A673 (cell line): ENCODE data around the gene VEGFC. TPM values are rescaled to one million over a fixed set of nuclear protein-coding genes. Genes with fewer than 3 reads are reported as not detected.

Experiments
- BruUV-seq: library from RNA; stranded (reverse); fragments of 400-500 nt; replicated peaks from 2 replicates; lab custom pipeline; 2021; lab: Mats Ljungman, UMichigan
- CTCF ChIA-PET: fragments of 300-600 bp; sonication (Branson Sonifier 250); formaldehyde crosslinking; loops from one replicate; lab custom pipeline; 2022; ENCODE audit warnings: antibody characterized with exemption; lab: Charles Lee
- POLR2A ChIA-PET: fragments of 300-600 bp; sonication (Branson Sonifier 250); formaldehyde crosslinking; loops from one replicate; lab custom pipeline; 2022; ENCODE audit warnings: antibody characterized with exemption; ENCODE audit not compliant: low non-redundant PET; lab: Charles Lee
- DNase-seq: peaks from one replicate; pipeline ENCODE4 v3.0.0-alpha.2; 2015; ENCODE audit warnings: low spot score
- H3K27ac ChIP-seq: fragments of 200-600 bp; sonication (generic); 2 replicates; pipeline ENCODE4 v1.5.1; 2016; ENCODE audit warnings: mixed run types, low read depth, mild to moderate bottlenecking, mixed read lengths, antibody characterized with exemption, low read length; ENCODE audit not compliant: poor library complexity, severe bottlenecking
- H3K27me3 ChIP-seq: fragments of 200-600 bp; sonication (generic); replicated peaks from 2 replicates; pipeline ENCODE4 v1.6.1; 2017; ENCODE audit warnings: mixed run types, low read depth, mild to moderate bottlenecking, mixed read lengths, antibody characterized with exemption, low read length; ENCODE audit not compliant: insufficient read depth, poor library complexity
- H3K36me3 ChIP-seq: fragments of 200-600 bp; sonication (generic); 2 replicates; pipeline ENCODE4 v1.6.1; 2016; ENCODE audit warnings: mixed run types, mild to moderate bottlenecking, mixed read lengths, antibody characterized with exemption, low read length; ENCODE audit not compliant: insufficient read depth, poor library complexity, severe bottlenecking
- H3K4me1 ChIP-seq: fragments of 200-600 bp; sonication (generic); 2 replicates; pipeline ENCODE4 v1.6.1; 2017; ENCODE audit warnings: mixed run types, mild to moderate bottlenecking, mixed read lengths, antibody characterized with exemption, low read length; ENCODE audit not compliant: insufficient read depth, poor library complexity, severe bottlenecking
- H3K4me3 ChIP-seq: fragments of 200-600 bp; sonication (generic); 2 replicates; pipeline ENCODE4 v1.5.1; 2016; ENCODE audit warnings: low read depth, mixed run types, mild to moderate bottlenecking, mixed read lengths, low read length; ENCODE audit not compliant: poor library complexity, severe bottlenecking
- H3K9me3 ChIP-seq: fragments of 200-600 bp; sonication (generic); 2 replicates; pipeline ENCODE4 v1.6.1; 2016; ENCODE audit warnings: mixed run types, low read depth, mild to moderate bottlenecking, mixed read lengths, antibody characterized with exemption, low read length; ENCODE audit not compliant: poor library complexity, severe bottlenecking
- CTCF ChIP-seq: fragments of 300-800, 200-600 bp; sonication (generic); conservative IDR thresholded peaks from 2 replicates; pipeline ENCODE4 v1.5.1; 2017; ENCODE audit warnings: low read depth, mild to moderate bottlenecking, antibody characterized with exemption, low read length, moderate library complexity, mixed read lengths
- EZH2 ChIP-seq: fragments of 200-600 bp; sonication (generic); IDR thresholded peaks from 2 replicates; pipeline ENCODE4 v1.6.1; 2017; ENCODE audit warnings: borderline replicate concordance, low read depth, mild to moderate bottlenecking, mixed read lengths, antibody characterized with exemption, low read length; ENCODE audit not compliant: poor library complexity, severe bottlenecking
- intact Hi-C: fragments of 100-400 bp; cut with micrococcal nuclease; formaldehyde crosslinking; loops from one replicate; pipeline ENCODE4 v1.10.0; 2022; ENCODE audit not compliant: unreplicated experiment
- total RNA-seq: library from RNA; stranded (reverse); gene quantifications from 2 replicates; pipeline ENCODE4 v1.2.3, GENCODE V29; 2021

VEGFC gene
- total RNA-seq, 1 experiment from 2014 or later = not detected

- no peak for TF ChIP-seq CTCF
- no peak for TF ChIP-seq EZH2
- Histone ChIP-seq H3K36me3 (no peaks in the 10 kb centered on the region), H3K27me3 (peaks cover 58% of the 10 kb centered on the region), H3K4me3 (no peak overlapping the region), H3K4me1 (no peaks in the 10 kb centered on the region), H3K9me3 (no peaks in the 10 kb centered on the region), H3K27ac (no peak overlapping the region)
- no peak for DNase-seq
- intact Hi-C loops = no loop called here
- BruUV-seq = no TSS peak
- CTCF ChIA-PET = no interaction called here
- POLR2A ChIA-PET = no interaction called here
Observed at GRCh38 chr4:176830971-176831370, 38.2 kb upstream of the VEGFC start.

- TF ChIP-seq CTCF (no peak), EZH2 (no peak)
- ChIA-PET POLR2A (interaction anchor here (0.6 to 0.7 kb wide), 2 partner anchors 323 to 1173 kb away, joined by 3 to 4 read pairs; no protein-coding TSS in a partner anchor), CTCF (no interaction called here)
- H3K36me3 ChIP-seq = no peaks in the 10 kb centered on the region
- no peaks in the 10 kb centered on the region for H3K9me3 ChIP-seq
- H3K4me1 ChIP-seq = no peaks in the 10 kb centered on the region
- no peak overlapping the region for H3K4me3 ChIP-seq
- no peak overlapping the region for H3K27ac ChIP-seq
- BruUV-seq = no TSS peak
- H3K27me3 ChIP-seq = peaks cover 33% of the 10 kb centered on the region
- intact Hi-C loops = no loop called here
- no peak for DNase-seq
Observed at GRCh38 chr4:176825586-176825985, 32.9 kb upstream of the VEGFC start.

- ChIA-PET POLR2A (interaction anchor here (0.7 kb wide), 1 partner anchor 322 kb away, joined by 3 read pairs; no protein-coding TSS in a partner anchor), CTCF (no interaction called here)
- intact Hi-C loops = no loop called here
- no peak for DNase-seq
- BruUV-seq = no TSS peak
- Histone ChIP-seq H3K4me3 (no peak overlapping the region), H3K9me3 (no peaks in the 10 kb centered on the region), H3K27me3 (peaks cover 33% of the 10 kb centered on the region), H3K27ac (no peak overlapping the region), H3K36me3 (no peaks in the 10 kb centered on the region), H3K4me1 (no peaks in the 10 kb centered on the region)
- TF ChIP-seq CTCF (no peak), EZH2 (no peak)
Observed at GRCh38 chr4:176824645-176825366, 32.1 kb upstream of the VEGFC start.
